HG03108 (cell line): ENCODE data around the gene OVCH1.
"Not testable (repeated sequence)": the region's sequence is repeated elsewhere in the genome, so short reads cannot be mapped to it uniquely, and the experiment has no call there.

Experiments
- ATAC-seq: cut with Tn5 transposase; IDR thresholded peaks from one replicate; pipeline ENCODE4 v1.9.1; 2021; ENCODE audit warnings: moderate library complexity; ENCODE audit not compliant: unreplicated experiment

Gene OVCH1

DNA sequence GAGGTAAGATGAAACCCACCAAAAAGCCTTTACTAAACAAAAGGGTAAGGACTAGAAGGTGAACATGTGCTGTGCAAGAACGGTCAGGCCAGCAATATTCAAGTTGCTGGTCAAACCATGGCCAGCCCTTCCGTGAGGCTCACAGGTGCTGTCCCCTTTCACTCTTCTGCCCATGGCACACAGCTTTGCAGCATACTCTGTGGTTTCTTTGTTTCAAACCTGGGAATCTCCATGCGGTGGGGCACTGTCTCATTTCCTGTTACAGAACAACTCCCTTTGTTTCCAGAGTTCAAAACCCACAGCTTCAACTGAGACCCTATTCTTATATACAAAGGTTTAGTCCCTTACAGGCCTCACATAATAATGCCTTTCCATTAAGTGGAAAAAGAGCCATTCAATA, 1.7 kb upstream of the OVCH1 start:
- ATAC-seq: no peak

DNA sequence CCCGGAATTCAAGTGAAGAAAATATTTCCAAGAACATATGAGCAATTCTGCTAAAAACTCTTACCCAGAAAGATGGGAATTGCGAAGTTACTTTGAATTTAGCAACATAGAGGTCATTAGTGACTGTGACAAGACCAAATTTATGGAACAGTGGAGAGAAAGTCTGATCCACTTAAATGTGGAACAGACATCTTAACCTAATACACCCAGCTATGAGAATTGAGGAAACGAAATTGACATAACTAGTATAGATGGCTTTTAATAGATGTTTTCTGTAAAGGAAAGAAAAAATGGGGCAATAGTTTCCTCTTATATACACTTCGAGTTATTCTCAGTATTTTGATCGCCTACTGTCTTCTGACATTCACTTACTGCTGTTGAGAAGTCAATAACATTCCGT, 4.6 kb downstream of the OVCH1 start:
- ATAC-seq: no peak

DNA sequence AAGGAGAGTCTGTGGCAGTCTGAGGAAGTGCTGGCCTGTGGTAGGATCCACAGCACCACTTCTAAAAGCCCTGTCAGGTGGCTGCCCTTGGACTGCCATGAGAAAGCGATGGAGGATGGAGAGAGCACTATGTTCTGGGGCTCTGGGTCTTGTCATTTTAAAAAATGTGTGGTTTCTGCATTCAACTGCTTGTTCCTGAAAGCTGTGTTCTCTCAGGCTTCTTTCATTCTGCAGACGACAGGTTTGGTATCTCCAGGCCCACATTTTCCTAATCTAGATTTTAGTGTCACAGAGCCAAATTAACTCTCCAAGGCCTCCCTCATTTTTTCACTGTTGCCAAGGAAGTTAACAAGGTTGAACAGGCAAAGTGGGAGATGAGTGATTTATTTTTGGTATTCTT, 10.5 kb downstream of the OVCH1 start:
- no peak for ATAC-seq

DNA sequence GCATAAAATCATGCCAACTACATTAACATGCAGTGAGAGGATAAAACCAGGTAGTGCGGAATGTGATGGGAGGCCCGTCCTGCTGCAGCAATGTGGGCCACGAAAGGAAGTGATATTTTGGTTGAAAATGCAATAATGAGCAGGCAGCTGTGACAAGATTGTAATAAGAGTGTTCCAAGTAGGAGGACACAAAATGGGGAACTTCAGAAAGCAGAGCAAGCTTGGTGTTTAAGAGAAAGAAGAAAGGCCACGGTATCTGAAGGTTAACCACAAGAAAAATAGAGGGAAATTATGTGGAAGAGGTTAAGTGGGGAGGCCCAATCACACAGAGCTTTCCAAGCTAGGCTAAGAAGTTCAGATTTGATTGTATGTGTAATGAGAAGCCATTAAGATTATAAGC, 34.3 kb downstream of the OVCH1 start:
- no peak for ATAC-seq

DNA sequence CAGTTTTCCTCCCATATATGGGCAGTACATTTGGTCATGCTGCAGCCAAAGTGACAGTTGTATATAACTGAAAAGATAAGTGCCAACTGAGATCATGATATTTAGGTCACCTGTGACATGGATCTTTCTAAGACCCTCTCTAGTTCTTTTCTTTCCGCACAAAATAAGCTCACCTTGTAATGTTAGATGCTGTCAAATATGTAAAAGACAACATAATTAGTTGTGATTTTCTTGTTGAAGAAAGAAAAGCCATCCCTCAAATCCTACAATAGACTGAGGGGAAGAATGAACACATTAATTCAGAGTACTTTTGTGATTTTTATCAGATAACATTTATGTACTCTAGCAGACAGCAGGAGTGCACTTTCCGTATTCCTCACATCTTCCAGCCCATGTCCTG, 37.4 kb downstream of the OVCH1 start:
- ATAC-seq: no peak

DNA sequence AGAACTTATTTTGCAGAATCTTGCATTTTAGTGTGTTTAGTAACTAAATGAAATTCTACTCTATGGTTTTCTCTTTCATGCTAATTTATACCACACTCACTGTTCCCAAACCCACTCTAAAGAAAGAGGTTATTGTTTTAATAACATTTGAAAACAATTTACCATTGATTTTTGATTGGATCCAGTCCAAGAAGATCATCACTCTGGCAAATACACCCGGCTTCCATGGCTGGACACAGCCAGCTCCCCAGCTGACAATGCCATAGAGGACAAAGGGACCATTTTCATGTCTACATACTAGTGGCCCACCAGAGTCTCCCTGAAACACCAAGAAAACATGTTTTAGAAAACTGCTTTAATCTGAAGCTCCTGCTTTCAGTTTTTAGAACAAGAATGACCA, 42.4 kb downstream of the OVCH1 start:
- no peak for ATAC-seq

DNA sequence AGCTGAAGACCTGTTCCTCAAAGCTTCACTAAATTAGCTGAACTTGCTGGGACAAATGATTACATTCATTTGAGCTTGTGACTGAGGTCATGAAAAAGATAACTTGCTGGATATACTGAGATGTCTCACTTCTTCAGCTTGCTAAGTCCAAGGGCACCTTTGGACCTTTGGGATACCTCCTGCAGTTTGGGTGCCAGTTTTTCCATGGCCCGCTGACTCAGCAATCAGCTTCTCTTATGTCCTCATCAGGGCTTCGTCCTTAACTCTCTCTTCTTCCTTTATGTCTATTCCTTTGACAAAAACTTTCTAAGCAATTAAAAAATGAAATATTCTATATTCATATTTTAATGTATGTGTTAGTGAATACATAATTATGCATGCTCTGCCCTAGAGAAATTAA, 45.6 kb downstream of the OVCH1 start:
- no peak for ATAC-seq

DNA sequence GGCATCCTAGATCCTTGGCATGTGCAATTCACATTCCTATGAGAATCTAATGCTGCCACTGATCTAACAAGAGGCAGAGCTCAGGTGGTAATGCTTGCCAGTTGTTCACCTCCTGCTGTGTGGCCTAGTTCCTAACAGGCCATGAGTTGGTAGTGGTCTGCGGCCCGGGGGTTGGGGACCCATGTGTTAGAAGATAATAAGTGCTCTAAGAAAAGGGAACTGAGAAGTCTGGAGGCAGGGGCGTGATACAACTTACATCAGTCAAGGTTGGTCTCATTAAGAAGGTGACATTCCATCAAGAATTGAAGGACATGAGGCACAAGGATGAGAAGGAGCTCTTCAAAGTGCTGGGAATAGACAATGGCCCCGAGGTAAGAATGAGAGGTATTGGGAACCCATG, 49.3 kb downstream of the OVCH1 start:
- no peak for ATAC-seq

DNA sequence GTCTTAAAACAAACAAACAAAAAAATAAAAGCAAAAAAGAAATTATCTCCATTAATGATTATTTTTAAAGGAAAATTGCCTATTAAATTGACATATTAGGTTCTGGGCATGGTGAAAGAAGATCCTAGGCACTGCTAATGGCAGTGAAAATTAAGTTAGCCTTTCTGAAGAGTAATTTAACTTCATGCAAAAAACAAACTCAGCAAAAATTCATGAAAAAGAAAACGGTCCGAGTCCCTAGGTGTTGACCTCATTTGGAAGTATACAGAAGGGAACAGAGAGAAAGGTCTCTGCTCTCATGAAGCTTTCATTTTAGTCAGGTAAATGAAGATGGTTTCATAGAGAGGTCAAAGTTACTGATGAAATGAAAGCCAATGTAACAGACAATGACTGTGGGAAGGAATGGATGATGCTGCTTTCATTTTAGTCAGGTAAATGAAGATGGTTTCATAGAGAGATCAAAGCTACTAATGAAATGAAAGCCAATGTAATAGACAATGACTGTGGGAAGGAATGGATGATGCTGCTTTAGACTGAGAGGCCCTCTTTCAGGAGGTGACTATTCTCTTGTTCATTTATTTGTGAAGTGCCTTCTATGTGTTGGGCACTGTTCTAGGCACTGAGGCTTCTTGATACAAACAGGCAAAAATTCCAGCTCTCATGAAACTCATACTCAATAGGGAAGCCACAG, 50.1 kb downstream of the OVCH1 start:
- no peak for ATAC-seq

DNA sequence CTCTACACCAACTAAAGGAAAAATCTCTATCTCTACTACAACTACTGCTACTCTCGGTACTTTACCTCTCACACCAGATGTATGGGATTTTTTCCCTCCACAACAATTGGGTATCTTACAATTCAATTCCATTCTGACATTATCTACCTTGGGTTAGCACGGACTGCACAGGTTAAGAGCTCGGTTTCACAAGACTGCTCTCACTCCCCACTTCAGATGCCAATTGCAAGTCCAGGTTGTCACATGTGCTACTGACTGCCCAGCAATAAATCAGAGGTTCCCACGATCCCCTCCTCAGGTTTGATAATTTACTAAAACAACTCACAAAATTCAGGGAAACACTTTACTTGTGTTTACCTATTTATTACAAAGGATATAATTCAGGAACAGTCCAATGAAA, 58.0 kb downstream of the OVCH1 start:
- ATAC-seq: no peak

DNA sequence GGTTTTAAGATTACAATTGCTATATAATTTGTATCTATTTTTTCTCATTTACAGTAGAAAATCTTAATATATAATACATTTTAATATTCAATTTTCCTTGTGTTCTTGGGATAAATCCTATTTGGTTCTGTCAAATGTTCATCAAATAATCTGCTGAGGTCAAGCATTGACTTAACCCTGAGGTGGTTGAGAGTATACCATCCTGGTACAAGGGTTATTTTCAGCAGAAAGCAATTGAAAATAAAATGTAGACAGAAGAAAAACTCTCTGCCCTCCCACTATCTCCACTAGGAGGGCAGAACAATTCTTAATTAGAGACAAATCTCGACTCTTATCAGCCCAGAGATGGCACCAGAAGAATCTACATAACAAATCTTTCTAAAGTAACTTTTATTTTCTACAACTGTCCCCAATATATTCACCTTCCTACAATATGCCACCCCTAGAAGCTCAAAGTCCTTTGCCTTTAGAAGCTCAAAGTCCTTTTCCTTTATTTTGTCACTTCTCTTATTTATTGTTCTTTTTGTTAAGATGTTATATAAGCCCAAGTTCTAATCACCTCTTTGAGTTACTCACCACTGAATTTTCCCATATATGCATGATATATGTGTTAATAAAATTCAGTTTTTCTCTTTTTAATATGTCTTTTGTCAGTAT, 58.6 kb downstream of the OVCH1 start:
- no peak for ATAC-seq

DNA sequence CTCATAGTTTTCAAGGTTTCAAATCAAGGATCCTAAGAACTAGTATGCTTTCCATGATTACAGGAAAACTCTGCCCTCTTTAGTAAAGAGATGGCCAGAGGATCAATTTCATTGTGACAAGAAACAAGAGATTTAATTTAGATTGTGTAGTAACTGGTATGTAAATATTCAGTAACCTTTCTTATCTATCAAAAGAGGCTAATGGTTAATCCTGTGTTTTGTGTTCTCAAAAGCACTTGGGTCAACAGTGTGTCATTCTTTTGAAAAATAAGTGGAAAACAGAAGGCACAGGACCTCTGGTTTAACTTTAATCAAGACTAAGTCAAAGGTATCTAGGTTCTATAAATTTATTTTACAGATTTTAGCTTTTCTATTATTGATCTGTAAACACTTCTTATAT, 59.9 kb downstream of the OVCH1 start:
- ATAC-seq: no peak

DNA sequence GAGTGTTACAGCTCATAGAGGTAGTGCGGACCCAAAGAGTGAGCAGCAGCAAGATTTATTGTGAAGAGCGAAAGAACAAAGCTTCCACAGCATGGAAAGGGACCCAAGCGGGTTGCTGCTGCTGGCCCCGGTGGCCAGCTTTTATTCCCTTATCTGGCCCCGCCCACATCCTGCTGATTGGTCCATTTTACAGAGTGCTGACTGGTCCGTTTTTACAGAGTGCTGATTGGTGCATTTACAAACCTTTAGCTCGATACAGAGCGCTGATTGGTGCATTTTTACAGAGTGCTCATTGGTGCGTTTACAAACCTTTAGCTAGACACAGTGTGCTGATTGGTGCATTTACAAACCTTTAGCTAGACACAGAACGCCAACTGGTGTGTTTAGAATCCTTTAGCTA, 60.7 kb downstream of the OVCH1 start:
- not testable (repeated sequence) for ATAC-seq

DNA sequence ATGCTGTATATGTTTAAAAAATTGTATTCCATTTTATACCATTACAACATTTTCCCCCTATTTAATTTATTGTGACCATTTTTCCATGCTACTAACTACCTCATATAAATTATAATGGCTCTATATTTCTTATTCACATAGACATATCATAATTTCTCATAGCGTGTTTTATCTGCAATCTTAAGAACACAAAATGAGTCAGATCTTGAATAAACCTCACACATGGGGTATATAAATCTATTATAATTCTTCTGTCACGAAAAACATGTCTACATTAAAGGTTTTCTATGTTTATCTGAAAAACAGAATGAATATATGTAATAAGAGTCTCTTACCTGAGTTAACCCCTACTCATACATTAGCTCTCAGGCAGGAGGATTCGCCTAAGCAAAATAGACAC, 66.0 kb downstream of the OVCH1 start:
- no peak for ATAC-seq

DNA sequence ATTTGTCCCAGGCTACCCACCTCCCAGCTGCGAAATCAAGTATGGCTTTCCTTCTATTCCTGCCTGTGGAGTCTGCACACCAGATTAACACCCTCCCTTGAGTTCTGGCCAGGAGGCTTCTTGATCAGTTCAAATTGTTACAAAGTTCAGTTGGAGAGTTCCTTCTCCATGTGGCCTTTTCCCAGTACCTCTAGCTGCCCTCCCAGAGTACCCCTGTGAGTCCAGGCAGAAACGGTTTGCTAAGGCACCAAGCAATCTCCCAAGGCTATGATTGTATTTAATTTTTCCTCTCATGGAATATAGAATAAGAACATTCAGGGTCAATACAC, 66.8 kb downstream of the OVCH1 start:
- ATAC-seq: no peak

DNA sequence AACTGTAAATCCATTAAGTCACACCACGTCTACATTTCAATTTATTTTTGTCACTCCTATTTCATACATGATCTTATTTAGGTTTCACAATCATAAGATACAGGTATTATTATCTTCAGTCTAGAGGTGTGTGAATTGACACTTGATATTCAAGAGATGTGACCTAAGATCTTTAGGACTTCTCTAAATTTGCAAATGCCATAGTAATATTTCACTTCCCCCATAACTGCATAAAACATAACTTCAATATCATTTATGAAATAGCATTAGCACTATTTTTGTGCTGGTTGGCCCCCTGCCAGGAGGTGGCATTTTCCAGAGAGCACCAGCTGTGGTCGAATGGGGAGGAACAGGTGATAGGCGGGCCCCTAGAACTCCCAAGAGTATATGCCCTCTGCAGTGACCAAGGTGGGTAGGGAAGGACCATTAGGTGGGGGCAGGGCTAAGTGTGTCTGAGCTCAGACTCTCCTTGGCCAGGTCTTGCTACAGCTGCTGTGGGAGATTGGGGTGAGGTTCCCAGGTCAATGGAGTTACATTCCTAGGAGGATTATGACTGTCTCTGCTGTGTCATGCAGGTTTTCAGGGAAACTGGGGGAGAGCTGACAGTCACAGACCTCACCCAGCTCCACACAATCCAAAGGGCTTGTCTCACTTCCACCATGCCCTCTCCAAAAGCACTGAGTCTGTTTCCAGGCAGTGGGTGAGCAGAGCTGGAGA, 67.3 kb downstream of the OVCH1 start:
- no peak for ATAC-seq

DNA sequence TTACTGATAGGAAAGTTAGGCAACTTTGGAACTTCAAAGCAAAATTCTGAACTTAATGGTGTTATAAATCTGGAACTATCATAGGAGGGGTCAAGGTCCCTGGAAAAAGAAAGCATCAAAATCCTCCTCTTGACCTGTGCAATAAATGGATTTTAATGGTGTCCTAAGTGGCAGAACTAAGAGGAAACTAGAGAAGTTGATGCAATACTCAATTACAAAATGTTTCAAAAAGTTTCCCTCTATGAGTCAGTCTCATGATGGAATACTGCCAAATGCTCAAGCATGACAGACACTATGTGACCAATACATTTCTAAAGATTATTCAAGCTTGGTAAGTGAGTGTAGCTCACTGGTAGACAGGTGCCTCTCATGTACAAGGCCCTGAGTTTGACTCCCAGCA, 68.9 kb downstream of the OVCH1 start:
- ATAC-seq: no peak

DNA sequence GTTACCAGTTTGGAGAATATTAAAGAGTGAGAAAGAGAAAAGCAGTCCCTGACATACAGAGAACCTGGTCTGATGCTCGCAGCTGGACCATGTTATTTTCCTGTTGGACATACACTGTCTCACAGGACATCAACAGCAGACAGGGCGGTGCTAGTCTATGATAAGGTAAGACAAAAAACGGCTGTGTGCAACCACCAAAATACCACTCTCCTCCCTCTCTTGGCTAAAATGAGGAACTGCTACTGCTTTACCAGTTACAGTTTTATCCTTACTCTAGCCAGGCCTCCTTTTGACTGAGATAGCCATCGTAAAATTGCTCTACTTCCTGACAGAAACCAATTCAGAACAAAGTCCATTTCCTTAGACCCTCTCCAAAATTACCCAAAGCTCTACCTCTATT, 69.5 kb downstream of the OVCH1 start:
- peak; percentile 92 for ATAC-seq

DNA sequence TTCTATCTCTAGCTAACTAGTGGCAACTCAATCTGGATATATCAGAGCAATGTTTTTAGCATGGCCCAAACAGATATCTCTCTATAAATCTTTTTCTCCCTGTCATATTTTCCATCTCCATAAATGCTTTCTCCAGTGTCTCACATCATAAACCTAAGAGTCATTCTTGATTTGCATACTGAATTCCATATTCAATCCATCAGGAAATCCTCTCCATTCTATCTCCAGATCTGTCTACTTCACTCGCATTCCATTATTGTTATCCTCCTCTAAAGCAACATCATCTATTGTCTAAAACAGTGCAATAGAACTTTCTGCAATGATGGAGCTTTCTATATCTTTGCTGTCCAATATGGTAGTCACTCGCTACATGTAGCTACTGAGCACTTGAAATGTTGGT, 71.0 kb downstream of the OVCH1 start:
- no peak for ATAC-seq

DNA sequence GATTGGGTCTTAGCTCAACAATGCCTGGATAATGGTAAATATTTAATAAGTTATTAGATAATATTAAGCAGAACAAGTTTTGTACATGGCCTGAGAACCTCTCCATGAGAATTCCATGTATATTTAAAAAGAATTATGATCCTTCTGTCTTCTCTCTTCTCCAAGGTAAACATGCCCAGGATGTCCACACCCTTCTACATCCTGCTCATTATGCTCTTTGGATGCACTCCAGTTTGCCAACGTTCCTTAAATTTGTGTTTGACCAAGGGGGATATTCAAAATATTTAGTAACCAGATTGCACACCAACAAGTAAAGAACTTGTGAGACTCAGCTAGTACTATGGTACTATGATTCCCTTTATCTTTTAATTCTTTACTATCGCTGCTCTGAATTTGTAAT, 71.8 kb downstream of the OVCH1 start:
- ATAC-seq: no peak

DNA sequence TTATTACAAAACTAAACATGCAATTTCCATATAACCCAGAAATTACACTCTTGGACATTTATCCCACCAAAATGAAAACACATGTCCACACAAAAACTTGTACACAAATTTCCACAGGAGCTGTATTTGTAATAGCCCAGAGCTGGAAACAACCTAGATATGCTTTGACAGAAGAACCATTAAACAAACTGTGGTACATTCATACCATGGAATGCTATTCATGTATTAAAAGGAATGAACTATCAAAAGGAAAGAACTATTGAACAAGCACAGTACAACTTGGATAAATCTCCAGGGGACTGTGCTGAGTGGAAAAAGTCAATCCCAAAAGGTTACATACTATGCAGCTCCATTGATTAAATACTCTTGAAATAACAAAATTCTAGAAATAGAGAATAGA, 80.7 kb downstream of the OVCH1 start:
- no peak for ATAC-seq

DNA sequence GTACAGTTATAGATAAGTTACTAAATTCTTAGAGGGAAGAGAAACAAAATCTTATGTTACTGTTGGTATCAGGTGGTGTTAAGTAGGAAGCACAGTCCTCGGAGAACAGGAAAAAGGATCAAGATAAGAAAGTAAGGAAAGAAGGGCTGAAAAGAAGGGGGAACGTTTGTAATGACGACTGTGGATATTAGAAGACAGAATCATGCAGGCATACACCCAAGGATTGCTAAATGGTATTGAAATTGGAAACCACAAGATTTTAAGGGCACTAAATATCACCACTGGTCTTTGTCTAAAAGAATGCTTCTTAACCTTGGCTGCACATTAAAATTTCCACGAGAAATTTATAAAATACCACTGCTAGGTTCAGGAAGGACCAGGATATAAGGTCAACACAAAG, 82.4 kb downstream of the OVCH1 start:
- ATAC-seq: no peak

DNA sequence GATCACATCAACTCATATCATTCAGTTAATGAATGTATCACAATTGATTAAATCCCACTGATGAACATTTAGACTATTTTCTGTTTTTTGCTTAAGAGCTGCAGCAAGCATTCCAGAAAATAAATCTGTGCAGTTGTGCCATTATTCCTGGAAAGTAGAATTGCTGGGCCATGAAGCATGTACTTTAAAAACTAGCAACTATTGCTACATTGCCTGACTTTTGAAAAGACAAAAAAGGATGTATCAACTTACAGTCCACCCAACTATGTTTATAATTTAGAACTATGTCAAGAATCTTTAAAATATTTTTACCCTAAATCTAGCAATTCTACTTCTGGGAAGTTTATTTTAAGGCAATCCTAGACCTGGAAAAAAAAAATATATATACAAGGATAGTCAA, 83.1 kb downstream of the OVCH1 start:
- no peak for ATAC-seq
